WTC11 (cell line): ENCODE results near the gene MAP3K21. TPM values are rescaled to one million over a fixed set of nuclear protein-coding genes. Genes with fewer than 3 reads are reported as not detected.

ENCODE experiments used
- ATAC-seq: fragments of 200-7000 bp; cut with Tn5 transposase; 2 replicates; pipeline ENCODE4 v1.10.0; 2021; ENCODE audit warnings: mild to moderate bottlenecking, moderate library complexity
- CTCF ChIA-PET: fragments of 300-600 bp; sonication (Branson Sonifier 250); formaldehyde crosslinking; loops from one replicate; lab custom pipeline; 2021; ENCODE audit warnings: antibody characterized with exemption; lab: Charles Lee
- POLR2A ChIA-PET: fragments of 350-600 bp; sonication (Branson Sonifier 250); formaldehyde crosslinking; loops from one replicate; lab custom pipeline; 2021; ENCODE audit warnings: antibody characterized with exemption; lab: Charles Lee
- DNase-seq: peaks from one replicate; pipeline ENCODE4 v3.0.0; 2021; ENCODE audit warnings: low spot score
- H3K27ac Mint-ChIP-seq: 2 replicates; pipeline ENCODE4 v1.8.0; 2021; ENCODE audit warnings: mixed read lengths
- H3K27me3 Mint-ChIP-seq: 2 replicates; pipeline ENCODE4 v1.8.0; 2021; ENCODE audit warnings: low read depth, mild to moderate bottlenecking, moderate library complexity, mixed read lengths
- H3K36me3 Mint-ChIP-seq: 2 replicates; pipeline ENCODE4 v1.8.0; 2021; ENCODE audit warnings: mixed read lengths
- H3K4me1 Mint-ChIP-seq: 2 replicates; pipeline ENCODE4 v1.8.0; 2022; ENCODE audit warnings: mixed read lengths
- H3K4me3 Mint-ChIP-seq: 2 replicates; pipeline ENCODE4 v1.8.0; 2021; ENCODE audit warnings: mild to moderate bottlenecking, moderate library complexity, mixed read lengths
- H3K9me3 Mint-ChIP-seq: 2 replicates; pipeline ENCODE4 v1.8.0; 2021; ENCODE audit warnings: mixed read lengths
- AFF4 ChIP-seq: sonication (generic); formaldehyde crosslinking; IDR thresholded peaks from 2 replicates; pipeline ENCODE4 v1.8.1; 2023; ENCODE audit warnings: mild to moderate bottlenecking, missing genetic modification reagents, borderline replicate concordance
- CBFB ChIP-seq: sonication (generic); formaldehyde crosslinking; IDR thresholded peaks from 2 replicates; pipeline ENCODE4 v1.8.1; 2022; ENCODE audit warnings: mild to moderate bottlenecking, low read depth, missing genetic modification reagents
- CREM ChIP-seq: sonication (generic); formaldehyde crosslinking; IDR thresholded peaks from 2 replicates; pipeline ENCODE4 v1.8.1; 2022; ENCODE audit warnings: mild to moderate bottlenecking, missing genetic modification reagents, moderate library complexity
- ELF4 ChIP-seq: sonication (generic); formaldehyde crosslinking; IDR thresholded peaks from 2 replicates; pipeline ENCODE4 v1.8.1; 2022; ENCODE audit warnings: low read depth, mild to moderate bottlenecking, moderate library complexity, missing genetic modification reagents
- ERG ChIP-seq: fragments of 250-450 bp; sonication (Bioruptor Pico); IDR thresholded peaks from 2 replicates; pipeline ENCODE4 v1.8.0; 2021; ENCODE audit warnings: mild to moderate bottlenecking
- ESRRA ChIP-seq: sonication (generic); formaldehyde crosslinking; IDR thresholded peaks from 2 replicates; pipeline ENCODE4 v1.8.1; 2022; ENCODE audit warnings: mild to moderate bottlenecking, missing genetic modification reagents, borderline replicate concordance
- FOXP1 ChIP-seq: sonication (generic); formaldehyde crosslinking; IDR thresholded peaks from 2 replicates; pipeline ENCODE4 v1.8.0; 2022; ENCODE audit warnings: missing genetic modification reagents, mild to moderate bottlenecking, moderate library complexity, borderline replicate concordance
- GRHL2 ChIP-seq: fragments of 250-450 bp; sonication (Bioruptor Pico); IDR thresholded peaks from 2 replicates; pipeline ENCODE4 v1.8.0; 2022; ENCODE audit warnings: mild to moderate bottlenecking, moderate library complexity; ENCODE audit not compliant: insufficient replicate concordance, severe bottlenecking
- JUN ChIP-seq: sonication (generic); formaldehyde crosslinking; IDR thresholded peaks from 2 replicates; pipeline ENCODE4 v1.8.0; 2023; ENCODE audit warnings: mild to moderate bottlenecking, missing genetic modification reagents
- KAT7 ChIP-seq: sonication (generic); formaldehyde crosslinking; IDR thresholded peaks from 2 replicates; pipeline ENCODE4 v1.8.1; 2023; ENCODE audit warnings: missing genetic modification reagents, mild to moderate bottlenecking, borderline replicate concordance
- NFYB ChIP-seq: sonication (generic); formaldehyde crosslinking; conservative IDR thresholded peaks from 2 replicates; pipeline ENCODE4 v1.8.0; 2022; ENCODE audit warnings: low read depth, missing genetic modification reagents
- SMAD3 ChIP-seq: sonication (generic); formaldehyde crosslinking; IDR thresholded peaks from 2 replicates; pipeline ENCODE4 v1.8.0; 2022; ENCODE audit warnings: missing genetic modification reagents, mild to moderate bottlenecking, borderline replicate concordance
- SOX15 ChIP-seq: fragments of 250-450 bp; sonication (Bioruptor Pico); IDR thresholded peaks from 2 replicates; pipeline ENCODE4 v1.9.0; 2021; ENCODE audit warnings: mild to moderate bottlenecking
- STAT6 ChIP-seq: sonication (generic); formaldehyde crosslinking; conservative IDR thresholded peaks from 2 replicates; pipeline ENCODE4 v1.8.1; 2023; ENCODE audit warnings: mild to moderate bottlenecking, low read depth, missing genetic modification reagents, moderate library complexity
- TCF7 ChIP-seq: sonication (generic); formaldehyde crosslinking; IDR thresholded peaks from 2 replicates; pipeline ENCODE4 v1.8.0; 2022; ENCODE audit warnings: mild to moderate bottlenecking, low read depth, missing genetic modification reagents, moderate library complexity
- TEAD4 ChIP-seq: sonication (generic); formaldehyde crosslinking; IDR thresholded peaks from 2 replicates; pipeline ENCODE4 v1.8.0; 2022; ENCODE audit warnings: mild to moderate bottlenecking, missing genetic modification reagents
- USF1 ChIP-seq: sonication (generic); formaldehyde crosslinking; IDR thresholded peaks from 2 replicates; pipeline ENCODE4 v1.8.0; 2022; ENCODE audit warnings: mild to moderate bottlenecking, missing genetic modification reagents
- ZBTB21 ChIP-seq: sonication (generic); formaldehyde crosslinking; IDR thresholded peaks from 2 replicates; pipeline ENCODE4 v1.8.1; 2023; ENCODE audit warnings: mild to moderate bottlenecking, missing genetic modification reagents, borderline replicate concordance
- ZNF396 ChIP-seq: fragments of 250-450 bp; sonication (Bioruptor Pico); IDR thresholded peaks from 2 replicates; pipeline ENCODE4 v1.8.0; 2021; ENCODE audit warnings: mild to moderate bottlenecking, moderate library complexity, borderline replicate concordance
- ZNF416 ChIP-seq: fragments of 250-450 bp; sonication (Bioruptor Pico); IDR thresholded peaks from 2 replicates; pipeline ENCODE4 v1.9.0; 2021; ENCODE audit warnings: mild to moderate bottlenecking, inconsistent platforms
- total RNA-seq: library from RNA; stranded (reverse); gene quantifications from 3 replicates; pipeline ENCODE4 v1.2.3, GENCODE V29; 2021

Gene MAP3K21
- total RNA-seq, 1 experiment from 2014 or later = 24.0 TPM

- Mint-ChIP-seq H3K4me1 (peaks cover 23% of the 10 kb centered on the region), H3K4me3 (no peak overlapping the region), H3K27me3 (no peaks in the 10 kb centered on the region), H3K36me3 (peaks cover 33% of the 10 kb centered on the region), H3K27ac (no peak overlapping the region; the same call in 1 of the 2 replicates), H3K9me3 (no peaks in the 10 kb centered on the region)
- no peak for DNase-seq
- no peak for ATAC-seq
- TF ChIP-seq CBFB (CRISPR knock-in tag) (no peak), USF1 (CRISPR knock-in tag) (no peak), CREM (no peak), SMAD3 (CRISPR knock-in tag) (no peak), ZNF416 (CRISPR knock-in tag) (no peak), KAT7 (CRISPR knock-in tag) (no peak), TEAD4 (CRISPR knock-in tag) (no peak)
- ChIA-PET CTCF (no interaction called here), POLR2A (no interaction called here)
Observed at GRCh38 chr1:233356705-233356987, 29.1 kb downstream of the MAP3K21 start.

- DNase-seq (no peak), ATAC-seq (peak; percentile 53)
- Mint-ChIP-seq H3K4me3 (no peak overlapping the region), H3K36me3 (peaks cover 36% of the 10 kb centered on the region), H3K27ac (peak overlapping the region; percentile 43; the same call in 1 of the 2 replicates)
- no peak for TF ChIP-seq ELF4 (CRISPR knock-in tag)
- TF ChIP-seq AFF4 = no peak
- no peak for TF ChIP-seq JUN
- no peak for TF ChIP-seq ZNF396 (CRISPR knock-in tag)
- no peak for TF ChIP-seq ESRRA (CRISPR knock-in tag)
- TF ChIP-seq CBFB (CRISPR knock-in tag) = no peak
- no peak for TF ChIP-seq SOX15 (CRISPR knock-in tag)
- TF ChIP-seq STAT6 (CRISPR knock-in tag) = no peak
- no peak for TF ChIP-seq NFYB (CRISPR knock-in tag)
- no peak for TF ChIP-seq ERG (CRISPR knock-in tag)
- no peak for TF ChIP-seq TCF7 (CRISPR knock-in tag)
- TF ChIP-seq GRHL2 = no peak
- no peak for TF ChIP-seq ZBTB21 (CRISPR knock-in tag)
- no peak for TF ChIP-seq USF1 (CRISPR knock-in tag)
- no peak for TF ChIP-seq FOXP1
- TF ChIP-seq, all 79 proteins: peak for 0
- peaks cover 24% of the 10 kb centered on the region for H3K4me1 Mint-ChIP-seq
- CTCF ChIA-PET = no interaction called here
- H3K9me3 Mint-ChIP-seq = no peaks in the 10 kb centered on the region
- H3K27me3 Mint-ChIP-seq = no peaks in the 10 kb centered on the region
- POLR2A ChIA-PET = interaction anchor here (0.6 kb wide), 1 partner anchor 537 kb away, joined by 4 read pairs; no protein-coding TSS in a partner anchor
Observed at GRCh38 chr1:233357595-233358397, 30.3 kb downstream of the MAP3K21 start.
